Liver (tissue), 9 donors: ENCODE measurements around the gene CYP1B1. TPM values are rescaled to one million over a fixed set of nuclear protein-coding genes. Genes with fewer than 3 reads are reported as not detected.
A peak's percentile ranks its signal among the peaks of the same experiment; 100 is the strongest.

Experiments used
- DNase-seq: peaks from one replicate; pipeline ENCODE4 v3.0.0-alpha.2; 2017; ENCODE audit warnings: low spot score
- H3K27ac ChIP-seq, 2 donors: one replicate each; pipeline ENCODE4 v1.7.0; 2013; ENCODE audit warnings: inconsistent platforms in 2 of 2, low read length in 2 of 2, control low read depth in 1 of 2, low read depth in 1 of 2, mild to moderate bottlenecking in 1 of 2
- H3K27me3 ChIP-seq, 4 donors: one replicate each; pipeline versions ENCODE4 v1.6.1 to v1.7.0; 2013; ENCODE audit warnings: low read length in 3 of 4, inconsistent platforms in 1 of 4, mild to moderate bottlenecking in 1 of 4, moderate library complexity in 1 of 4; ENCODE audit not compliant: control insufficient read depth in 4 of 4, insufficient read depth in 4 of 4
- H3K36me3 ChIP-seq, 4 donors: one replicate each; pipeline versions ENCODE4 v1.6.1 to v1.7.0; 2013; ENCODE audit warnings: low read length in 3 of 4, mild to moderate bottlenecking in 3 of 4, low read depth in 1 of 4, moderate library complexity in 1 of 4; ENCODE audit not compliant: control insufficient read depth in 4 of 4, insufficient read depth in 3 of 4
- H3K4me1 ChIP-seq, 4 donors: one replicate each; pipeline versions ENCODE4 v1.6.1 to v1.7.0; 2013; ENCODE audit warnings: low read length in 3 of 4, mild to moderate bottlenecking in 3 of 4, moderate library complexity in 1 of 4; ENCODE audit not compliant: control insufficient read depth in 4 of 4, insufficient read depth in 4 of 4
- H3K4me3 ChIP-seq, 3 donors: one replicate each; pipeline versions ENCODE4 v1.6.1 to v1.7.0; 2013; ENCODE audit warnings: low read length in 3 of 3, control low read depth in 1 of 3, low read depth in 1 of 3, mild to moderate bottlenecking in 1 of 3
- H3K9ac ChIP-seq, 2 donors: one replicate each; pipeline ENCODE4 v1.7.0; 2013; ENCODE audit warnings: low read length in 2 of 2, mild to moderate bottlenecking in 2 of 2, moderate library complexity in 2 of 2, control low read depth in 1 of 2, low read depth in 1 of 2
- H3K9me3 ChIP-seq, 4 donors: one replicate each; pipeline versions ENCODE4 v1.6.1 to v1.7.0; 2013; ENCODE audit warnings: low read length in 3 of 4; ENCODE audit not compliant: control insufficient read depth in 4 of 4
- EGR1 ChIP-seq, 2 donors: IDR thresholded peaks; 2 replicates each; pipeline ENCODE4 v1.6.1; 2016 to 2018; ENCODE audit warnings: antibody characterized with exemption in 2 of 2, low read depth in 2 of 2
- FOXA1 ChIP-seq: IDR thresholded peaks from 2 replicates; pipeline ENCODE4 v1.6.1; 2016; ENCODE audit warnings: antibody characterized with exemption
- FOXA2 ChIP-seq: IDR thresholded peaks from 2 replicates; pipeline ENCODE4 v1.6.1; 2016; ENCODE audit warnings: antibody characterized with exemption
- GABPA ChIP-seq, 2 donors: IDR thresholded peaks in 1 of 2; conservative IDR thresholded peaks in 1 of 2; 2 replicates each; pipeline ENCODE4 v1.6.1; 2016; ENCODE audit warnings: antibody characterized with exemption in 2 of 2, mild to moderate bottlenecking in 1 of 2, moderate library complexity in 1 of 2
- HNF4A ChIP-seq, 2 donors: conservative IDR thresholded peaks; 2 replicates each; pipeline ENCODE4 v1.6.1; 2016; ENCODE audit warnings: antibody characterized with exemption in 2 of 2, mild to moderate bottlenecking in 2 of 2
- JUND ChIP-seq, 2 donors: IDR thresholded peaks; 2 replicates each; pipeline ENCODE4 v1.6.1; 2016; ENCODE audit warnings: antibody characterized with exemption in 2 of 2
- RXRA ChIP-seq, 2 donors: IDR thresholded peaks; 2 replicates each; pipeline ENCODE4 v1.6.1; 2017 to 2018; ENCODE audit warnings: antibody characterized with exemption in 2 of 2, mild to moderate bottlenecking in 1 of 2
- SP1 ChIP-seq: IDR thresholded peaks from 2 replicates; pipeline ENCODE4 v1.6.1; 2018; ENCODE audit warnings: antibody characterized with exemption, mild to moderate bottlenecking
- YY1 ChIP-seq: IDR thresholded peaks from 2 replicates; pipeline ENCODE4 v1.6.1; 2016; ENCODE audit warnings: antibody characterized with exemption, mild to moderate bottlenecking
- ZBTB33 ChIP-seq: IDR thresholded peaks from 2 replicates; pipeline ENCODE4 v1.6.1; 2016; ENCODE audit warnings: antibody characterized with exemption
- WGBS: extraction: QIAGEN DNeasy Blood & Tissue Kit; methylation state at CpG from one replicate; pipeline ENCODE4 v1.1.7; 2013; 5-methylcytosine and 5-hydroxymethylcytosine counted together
- polyA plus RNA-seq, 2 donors: library from polyadenylated mRNA; stranded (reverse) in 1 of 2; unstranded in 1 of 2; fragments of 200-250 nt in 1 of 2; fragments of >200 nt in 1 of 2; fragmentation: Nextera tagmentation in 1 of 2; extraction: Ambion mirVana in 1 of 2; gene quantifications; one replicate each; pipeline versions ENCODE4 v1.2.1 to v1.2.3, GENCODE V29; 2013 to 2015
- total RNA-seq, 2 donors: library from RNA; depleted of rRNA; stranded (reverse); fragments of >200 nt; gene quantifications; one replicate each; pipeline ENCODE4 v1.2.3, GENCODE V29; 2014
- TF ChIP-seq, protein P1 (sequence below): IDR thresholded peaks from 2 replicates; pipeline ENCODE4 v1.6.1; 2016; ENCODE audit warnings: antibody characterized with exemption
- TF ChIP-seq, protein P2 (sequence below): fragments of 150-350 bp; IDR thresholded peaks from 2 replicates; pipeline ENCODE4 v1.5.1; 2017; ENCODE audit warnings: improper control_type of control experiment, low read depth, low read length; ENCODE audit not compliant: missing input control
- TF ChIP-seq, protein P3 (sequence below): IDR thresholded peaks from 2 replicates; pipeline ENCODE4 v1.6.1; 2016; ENCODE audit warnings: antibody characterized with exemption, mild to moderate bottlenecking
- TF ChIP-seq, protein P4 (sequence below): IDR thresholded peaks from 2 replicates; pipeline ENCODE4 v1.6.1; 2016; ENCODE audit warnings: antibody characterized with exemption
- donor health status: healthy.
- donor health status: healthy.
- donor health status: healthy.
- donor health status: healthy.
- donor health status: healthy.

CYP1B1 gene
- total and polyA plus RNA-seq, 4 donors: 0.84 to 6.8 (median 3.2) TPM

DNA sequence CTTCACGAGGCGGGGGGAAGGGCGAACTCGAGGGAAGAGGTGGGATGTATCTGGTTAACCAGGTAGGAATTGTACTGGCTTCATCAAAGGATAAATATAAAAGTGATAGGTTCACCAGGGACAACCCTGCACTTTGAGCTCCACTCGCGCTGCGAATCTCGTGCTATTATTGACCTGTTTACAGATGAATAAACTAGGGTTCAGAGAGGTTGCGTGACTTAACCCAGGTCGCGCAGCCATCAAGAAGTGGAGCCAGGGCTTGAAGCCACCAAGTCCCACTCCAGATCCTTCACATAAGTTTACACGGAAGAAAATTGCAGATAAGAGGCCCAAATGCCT, 1.4 kb upstream of the CYP1B1 start (continued):
- TF ChIP-seq, protein P1, sequence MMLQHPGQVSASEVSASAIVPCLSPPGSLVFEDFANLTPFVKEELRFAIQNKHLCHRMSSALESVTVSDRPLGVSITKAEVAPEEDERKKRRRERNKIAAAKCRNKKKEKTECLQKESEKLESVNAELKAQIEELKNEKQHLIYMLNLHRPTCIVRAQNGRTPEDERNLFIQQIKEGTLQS: no peak

- DNase-seq: no peak
- under 1% methylated on average over 76 of the region's 76 CpGs for WGBS
- H3K4me1 ChIP-seq: peaks cover 16 to 44% (median 29%) of the 10 kb centered on the region in 4 donors
Observed at GRCh38 chr2:38076710-38077430, 919 bp upstream of the CYP1B1 start.

More at GRCh38 chr2:38076710-38077430, 919 bp upstream of the CYP1B1 start:
- Histone ChIP-seq H3K36me3 (no peaks in the 10 kb centered on the region), H3K4me3 (peak overlapping the region; percentile 65 to 83 (median 69)), H3K9ac (peak overlapping the region; percentile 60 to 74), H3K27me3 (no peaks in the 10 kb centered on the region), H3K9me3 (no peaks in the 10 kb centered on the region), H3K27ac (peak overlapping the region; percentile 96)
- TF ChIP-seq YY1: peak; percentile 5
- TF ChIP-seq HNF4A (conservative IDR thresholded peaks at IDR 0.05): peak in 1 of 2 donors; percentile 1
- TF ChIP-seq FOXA1: no peak
- TF ChIP-seq, protein P2, sequence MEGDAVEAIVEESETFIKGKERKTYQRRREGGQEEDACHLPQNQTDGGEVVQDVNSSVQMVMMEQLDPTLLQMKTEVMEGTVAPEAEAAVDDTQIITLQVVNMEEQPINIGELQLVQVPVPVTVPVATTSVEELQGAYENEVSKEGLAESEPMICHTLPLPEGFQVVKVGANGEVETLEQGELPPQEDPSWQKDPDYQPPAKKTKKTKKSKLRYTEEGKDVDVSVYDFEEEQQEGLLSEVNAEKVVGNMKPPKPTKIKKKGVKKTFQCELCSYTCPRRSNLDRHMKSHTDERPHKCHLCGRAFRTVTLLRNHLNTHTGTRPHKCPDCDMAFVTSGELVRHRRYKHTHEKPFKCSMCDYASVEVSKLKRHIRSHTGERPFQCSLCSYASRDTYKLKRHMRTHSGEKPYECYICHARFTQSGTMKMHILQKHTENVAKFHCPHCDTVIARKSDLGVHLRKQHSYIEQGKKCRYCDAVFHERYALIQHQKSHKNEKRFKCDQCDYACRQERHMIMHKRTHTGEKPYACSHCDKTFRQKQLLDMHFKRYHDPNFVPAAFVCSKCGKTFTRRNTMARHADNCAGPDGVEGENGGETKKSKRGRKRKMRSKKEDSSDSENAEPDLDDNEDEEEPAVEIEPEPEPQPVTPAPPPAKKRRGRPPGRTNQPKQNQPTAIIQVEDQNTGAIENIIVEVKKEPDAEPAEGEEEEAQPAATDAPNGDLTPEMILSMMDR: peak; percentile 26
- no peak for TF ChIP-seq ZBTB33
- TF ChIP-seq SP1: no peak
- TF ChIP-seq FOXA2: no peak
- no peak for TF ChIP-seq RXRA (IDR thresholded peaks at IDR 0.05)
- TF ChIP-seq GABPA (IDR thresholded peaks at IDR 0.05 in 1 of 2, conservative IDR thresholded peaks at IDR 0.05 in 1 of 2): no peak
- TF ChIP-seq EGR1 (IDR thresholded peaks at IDR 0.05; ENCODE audit: low read depth in 2 of 2): peak in 1 of 2 donors; percentile 31
- no peak for TF ChIP-seq JUND (IDR thresholded peaks at IDR 0.05)
- TF ChIP-seq, protein P3, sequence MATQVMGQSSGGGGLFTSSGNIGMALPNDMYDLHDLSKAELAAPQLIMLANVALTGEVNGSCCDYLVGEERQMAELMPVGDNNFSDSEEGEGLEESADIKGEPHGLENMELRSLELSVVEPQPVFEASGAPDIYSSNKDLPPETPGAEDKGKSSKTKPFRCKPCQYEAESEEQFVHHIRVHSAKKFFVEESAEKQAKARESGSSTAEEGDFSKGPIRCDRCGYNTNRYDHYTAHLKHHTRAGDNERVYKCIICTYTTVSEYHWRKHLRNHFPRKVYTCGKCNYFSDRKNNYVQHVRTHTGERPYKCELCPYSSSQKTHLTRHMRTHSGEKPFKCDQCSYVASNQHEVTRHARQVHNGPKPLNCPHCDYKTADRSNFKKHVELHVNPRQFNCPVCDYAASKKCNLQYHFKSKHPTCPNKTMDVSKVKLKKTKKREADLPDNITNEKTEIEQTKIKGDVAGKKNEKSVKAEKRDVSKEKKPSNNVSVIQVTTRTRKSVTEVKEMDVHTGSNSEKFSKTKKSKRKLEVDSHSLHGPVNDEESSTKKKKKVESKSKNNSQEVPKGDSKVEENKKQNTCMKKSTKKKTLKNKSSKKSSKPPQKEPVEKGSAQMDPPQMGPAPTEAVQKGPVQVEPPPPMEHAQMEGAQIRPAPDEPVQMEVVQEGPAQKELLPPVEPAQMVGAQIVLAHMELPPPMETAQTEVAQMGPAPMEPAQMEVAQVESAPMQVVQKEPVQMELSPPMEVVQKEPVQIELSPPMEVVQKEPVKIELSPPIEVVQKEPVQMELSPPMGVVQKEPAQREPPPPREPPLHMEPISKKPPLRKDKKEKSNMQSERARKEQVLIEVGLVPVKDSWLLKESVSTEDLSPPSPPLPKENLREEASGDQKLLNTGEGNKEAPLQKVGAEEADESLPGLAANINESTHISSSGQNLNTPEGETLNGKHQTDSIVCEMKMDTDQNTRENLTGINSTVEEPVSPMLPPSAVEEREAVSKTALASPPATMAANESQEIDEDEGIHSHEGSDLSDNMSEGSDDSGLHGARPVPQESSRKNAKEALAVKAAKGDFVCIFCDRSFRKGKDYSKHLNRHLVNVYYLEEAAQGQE: no peak
- TF ChIP-seq, protein P1: no peak
- TF ChIP-seq, protein P4, sequence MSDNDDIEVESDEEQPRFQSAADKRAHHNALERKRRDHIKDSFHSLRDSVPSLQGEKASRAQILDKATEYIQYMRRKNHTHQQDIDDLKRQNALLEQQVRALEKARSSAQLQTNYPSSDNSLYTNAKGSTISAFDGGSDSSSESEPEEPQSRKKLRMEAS: peak; percentile 6
